Measurements from ENCODE around the gene GGT7. TPM values are rescaled to one million over a fixed set of nuclear protein-coding genes. Genes with fewer than 3 reads are reported as not detected.

GGT7 gene
- total and polyA plus RNA-seq, 2 of the 4 experiments (the other 2 are of a cell fraction): 3.4 to 25.9 TPM

DNA sequence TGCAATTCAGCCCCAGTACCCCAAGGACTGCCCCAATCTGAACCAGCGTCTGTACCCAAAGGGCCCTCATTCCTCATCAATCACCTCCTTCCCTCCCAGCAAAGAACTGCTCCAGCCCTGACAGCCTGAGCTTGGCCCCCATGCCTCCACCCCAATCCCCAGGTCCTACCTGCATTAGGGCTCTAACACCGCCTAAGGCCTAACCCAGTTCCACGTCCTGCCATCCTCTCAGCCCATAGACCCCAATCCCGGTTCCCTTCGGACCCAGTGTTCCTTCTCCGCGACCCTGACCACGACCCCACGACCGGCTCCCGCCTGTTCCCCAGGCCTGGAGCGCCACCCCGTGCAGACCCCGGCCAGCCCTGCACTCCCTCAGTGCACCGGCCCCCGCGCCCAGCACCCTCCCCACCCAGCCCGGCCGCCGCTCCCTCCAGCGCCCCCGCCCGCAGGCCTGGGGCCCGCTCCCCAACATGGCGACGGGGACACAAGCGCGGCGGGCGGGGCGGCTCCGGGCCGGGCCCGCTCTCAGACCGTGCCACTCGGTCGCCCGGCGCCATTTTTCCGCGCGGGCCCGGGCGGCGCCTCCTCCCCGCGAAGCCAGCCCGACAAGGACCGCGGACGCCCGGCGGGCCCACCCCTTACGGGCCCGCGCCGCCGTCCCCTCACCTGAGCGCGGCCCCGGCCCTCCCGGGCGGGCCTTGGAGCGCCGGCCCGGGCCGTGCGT lies 47.7 kb downstream of the GGT7 start (continued):
- TF ChIP-seq RCOR1 (IDR thresholded peaks at IDR 0.05; ENCODE audit: insufficient replicate concordance, low read length) (no peak), CEBPB (IDR thresholded peaks at IDR 0.05; ENCODE audit: low read depth, low read length) (no peak)

DNA sequence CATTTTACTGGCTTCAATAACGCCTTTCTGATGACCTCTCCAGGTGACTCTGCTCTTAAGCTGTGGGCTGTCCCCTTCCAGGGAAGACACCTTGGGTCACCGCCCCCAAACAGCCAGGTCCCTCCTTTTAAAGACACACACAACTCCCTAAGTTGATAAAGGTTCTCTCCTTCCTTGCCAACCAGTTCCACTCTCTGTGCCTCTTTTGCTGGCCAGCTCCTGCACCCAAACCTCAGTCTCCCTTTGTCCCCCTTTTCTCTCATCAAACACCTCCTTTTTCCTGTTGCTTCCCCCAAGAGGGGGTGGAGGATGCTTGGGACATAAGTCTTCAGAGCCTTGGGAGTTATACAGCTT lies 48.2 kb downstream of the GGT7 start:
- no TSS peak for BruUV-seq (replicated peaks)
- peaks cover 45% of the 10 kb centered on the region for H4K20me1 ChIP-seq (ENCODE audit: insufficient read depth, low read length)
- H2BK20ac ChIP-seq (ENCODE audit: low read depth, low read length): no peak overlapping the region
- peaks cover 21% of the 10 kb centered on the region for H3K9me1 ChIP-seq (ENCODE audit: insufficient read depth, low read length)
- peak overlapping the region; percentile 88 for H3K4me2 ChIP-seq (ENCODE audit: low read depth, low read length)
- peak overlapping the region; percentile 81 for H2BK5ac ChIP-seq (ENCODE audit: low read depth, low read length, poor library complexity, severe bottlenecking)
- H3K27ac ChIP-seq (ENCODE audit: insufficient read depth, low read length): peak overlapping the region; percentile 70
- peak overlapping the region; percentile 91 for H2AK5ac ChIP-seq (ENCODE audit: low read depth, low read length)
- no peaks in the 10 kb centered on the region for H3K36me3 ChIP-seq (ENCODE audit: control insufficient read depth, insufficient read depth, low read length)
- peak overlapping the region; percentile 78; the same call in 1 of the 2 replicates for H2BK120ac ChIP-seq (ENCODE audit: low read depth, low read length)
- peak overlapping the region; percentile 98 for H3K14ac ChIP-seq (replicated peaks; ENCODE audit: low read depth, low read length)
- ChIA-PET POLR2A (ENCODE audit: unreplicated experiment) (no interaction called here), CTCF (interaction anchor here (0.5 kb wide), 1 partner anchor 138 kb away, joined by 4 read pairs; no protein-coding TSS in a partner anchor)
- no peaks in the 10 kb centered on the region; the same call in none of the 2 replicates for H3K4me1 ChIP-seq (ENCODE audit: control insufficient read depth, insufficient read depth, low read length)
- H3K18ac ChIP-seq (ENCODE audit: low read depth, low read length): peak overlapping the region; percentile 43
- in situ Hi-C loops (cut with MboI; ENCODE audit: low sequenced_read_pairs) (no loop called here), intact Hi-C loops (cut with micrococcal nuclease) (no loop called here), dilution Hi-C loops (cut with HindIII; ENCODE audit: low sequenced_read_pairs, unreplicated experiment) (no loop called here)
- peak overlapping the region; percentile 70 for H3K4me3 ChIP-seq (ENCODE audit: insufficient read depth, low read depth, low read length)
- H2BK15ac ChIP-seq (ENCODE audit: low read depth, low read length): no peak overlapping the region
- peak overlapping the region; percentile 72 to 93 for H4K8ac ChIP-seq (ENCODE audit: low read depth in 2 of 2, low read length in 2 of 2)
- peak overlapping the region; percentile 73 for H3K56ac ChIP-seq (ENCODE audit: extremely low read depth, insufficient read depth, low read length)
- ATAC-seq (ENCODE audit: low read depth) (peak; percentile 13), DNase-seq (peak; percentile 24)
- H2AFZ ChIP-seq (replicated peaks; ENCODE audit: low read length, poor library complexity): peak overlapping the region; percentile 90
- peak overlapping the region; percentile 69 for H3K9ac ChIP-seq (ENCODE audit: low read depth, low read length)
- peak overlapping the region; percentile 95 for H3K23ac ChIP-seq (ENCODE audit: low read depth, low read length)
- H3K9me3 ChIP-seq (ENCODE audit: control insufficient read depth, insufficient read depth, low read length): no peaks in the 10 kb centered on the region
- H4K91ac ChIP-seq (ENCODE audit: insufficient read depth, low read depth, low read length): peak overlapping the region; percentile 93; the same call in 1 of the 2 replicates
- H3K79me1 ChIP-seq (ENCODE audit: low read depth in 1 of 2, low read length in 2 of 2): peaks cover 18 to 55% of the 10 kb centered on the region in 2 experiments
- peak overlapping the region; percentile 98 for H2AK9ac ChIP-seq (replicated peaks; ENCODE audit: low read depth, low read length, poor library complexity)
- 13% methylated on average over 1 of the region's 2 CpGs; no CpG with 5 or more reads in 1 of the 2 experiments for WGBS, 2 experiments (ENCODE audit: extremely low coverage in 2 of 2, insufficient read length in 1 of 2)
- H3K4ac ChIP-seq (ENCODE audit: low read depth, low read length): peak overlapping the region; percentile 98
- peak overlapping the region; percentile 81 for H4K5ac ChIP-seq (ENCODE audit: low read depth, low read length)
- H3K27me3 ChIP-seq (ENCODE audit: control insufficient read depth, insufficient read depth, low read length): no peaks in the 10 kb centered on the region; the same call in 1 of the 2 replicates
- TF ChIP-seq CEBPB (IDR thresholded peaks at IDR 0.05; ENCODE audit: low read depth, low read length) (no peak), SMC3 (IDR thresholded peaks at IDR 0.05; ENCODE audit: low read depth, low read length) (no peak), MXI1 (IDR thresholded peaks at IDR 0.05; ENCODE audit: borderline replicate concordance, low read depth, low read length) (no peak), MAZ (IDR thresholded peaks at IDR 0.05; ENCODE audit: borderline replicate concordance, low read depth, low read length) (no peak), FOS (IDR thresholded peaks at IDR 0.05; ENCODE audit: low read depth, low read length) (no peak), RFX5 (IDR thresholded peaks at IDR 0.05; ENCODE audit: low read depth, low read length) (no peak), RCOR1 (IDR thresholded peaks at IDR 0.05; ENCODE audit: insufficient replicate concordance, low read length) (no peak), CHD1 (IDR thresholded peaks at IDR 0.05; ENCODE audit: low read depth, low read length) (no peak), MAFK (IDR thresholded peaks at IDR 0.05; ENCODE audit: low read depth, low read length) (no peak), POLR2A (IDR thresholded peaks at IDR 0.05; ENCODE audit: low read depth, low read length) (no peak), BHLHE40 (IDR thresholded peaks at IDR 0.05; ENCODE audit: low read depth, low read length) (no peak)
- TF ChIP-seq, protein P1, sequence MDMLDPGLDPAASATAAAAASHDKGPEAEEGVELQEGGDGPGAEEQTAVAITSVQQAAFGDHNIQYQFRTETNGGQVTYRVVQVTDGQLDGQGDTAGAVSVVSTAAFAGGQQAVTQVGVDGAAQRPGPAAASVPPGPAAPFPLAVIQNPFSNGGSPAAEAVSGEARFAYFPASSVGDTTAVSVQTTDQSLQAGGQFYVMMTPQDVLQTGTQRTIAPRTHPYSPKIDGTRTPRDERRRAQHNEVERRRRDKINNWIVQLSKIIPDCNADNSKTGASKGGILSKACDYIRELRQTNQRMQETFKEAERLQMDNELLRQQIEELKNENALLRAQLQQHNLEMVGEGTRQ (IDR thresholded peaks at IDR 0.05; ENCODE audit: low read depth, low read length): no peak
- TF ChIP-seq, protein P2, sequence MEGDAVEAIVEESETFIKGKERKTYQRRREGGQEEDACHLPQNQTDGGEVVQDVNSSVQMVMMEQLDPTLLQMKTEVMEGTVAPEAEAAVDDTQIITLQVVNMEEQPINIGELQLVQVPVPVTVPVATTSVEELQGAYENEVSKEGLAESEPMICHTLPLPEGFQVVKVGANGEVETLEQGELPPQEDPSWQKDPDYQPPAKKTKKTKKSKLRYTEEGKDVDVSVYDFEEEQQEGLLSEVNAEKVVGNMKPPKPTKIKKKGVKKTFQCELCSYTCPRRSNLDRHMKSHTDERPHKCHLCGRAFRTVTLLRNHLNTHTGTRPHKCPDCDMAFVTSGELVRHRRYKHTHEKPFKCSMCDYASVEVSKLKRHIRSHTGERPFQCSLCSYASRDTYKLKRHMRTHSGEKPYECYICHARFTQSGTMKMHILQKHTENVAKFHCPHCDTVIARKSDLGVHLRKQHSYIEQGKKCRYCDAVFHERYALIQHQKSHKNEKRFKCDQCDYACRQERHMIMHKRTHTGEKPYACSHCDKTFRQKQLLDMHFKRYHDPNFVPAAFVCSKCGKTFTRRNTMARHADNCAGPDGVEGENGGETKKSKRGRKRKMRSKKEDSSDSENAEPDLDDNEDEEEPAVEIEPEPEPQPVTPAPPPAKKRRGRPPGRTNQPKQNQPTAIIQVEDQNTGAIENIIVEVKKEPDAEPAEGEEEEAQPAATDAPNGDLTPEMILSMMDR (conservative IDR thresholded peaks at IDR 0.05; ENCODE audit: low read depth, low read length): no peak
